Measurements from ENCODE around the gene C17orf100.

GRCh38 chr17:6699997-6700947 lies 48.7 kb downstream of the C17orf100 start:
- TF ChIP-seq POLR2A (IDR thresholded peaks at IDR 0.05; ENCODE audit: low read length) (no peak), GATA1 (IDR thresholded peaks at IDR 0.05; ENCODE audit: low read depth, low read length) (no peak)
